Activated CD8-positive, alpha-beta T cell treated with anti-CD3 and anti-CD28 coated beads for 36 hours (primary cell): ENCODE results near the gene CD276. TPM values are rescaled to one million over a fixed set of nuclear protein-coding genes. Genes with fewer than 3 reads are reported as not detected.

ENCODE experiments used
- ATAC-seq: fragments of 200-7000 bp; cut with Tn5 transposase; one replicate; pipeline ENCODE4 v1.10.0; 2021; ENCODE audit warnings: mild to moderate bottlenecking, moderate library complexity
- CTCF ChIA-PET: fragments of 350-600 bp; sonication (Branson Sonifier 250); formaldehyde crosslinking; loops from one replicate; lab custom pipeline; 2021; ENCODE audit warnings: antibody characterized with exemption; lab: Charles Lee
- POLR2A ChIA-PET: fragments of 350-600 bp; sonication (Branson Sonifier 250); formaldehyde crosslinking; loops from one replicate; lab custom pipeline; 2021; ENCODE audit warnings: antibody characterized with exemption; lab: Charles Lee
- DNase-seq: peaks from one replicate; pipeline ENCODE4 v3.0.0-alpha.2; 2020
- H3K27ac Mint-ChIP-seq: one replicate; pipeline ENCODE4 v1.8.0; 2021; ENCODE audit warnings: mild to moderate bottlenecking, mixed read lengths
- H3K27me3 Mint-ChIP-seq: one replicate; pipeline ENCODE4 v1.8.0; 2021; ENCODE audit warnings: mixed read lengths
- H3K36me3 Mint-ChIP-seq: one replicate; pipeline ENCODE4 v1.8.0; 2021; ENCODE audit warnings: low read depth, mixed read lengths
- H3K4me1 Mint-ChIP-seq: one replicate; pipeline ENCODE4 v1.8.0; 2021; ENCODE audit warnings: low read depth, mixed read lengths
- H3K4me3 Mint-ChIP-seq: one replicate; pipeline ENCODE4 v1.8.0; 2021; ENCODE audit warnings: mild to moderate bottlenecking, moderate library complexity, mixed read lengths
- H3K9me3 Mint-ChIP-seq: one replicate; pipeline ENCODE4 v1.8.0; 2021; ENCODE audit warnings: mixed read lengths
- CTCF ChIP-seq: fragments of 200-600 bp; IDR thresholded peaks from one replicate; pipeline ENCODE4 v1.8.0; 2022; ENCODE audit warnings: antibody characterized with exemption, mild to moderate bottlenecking
- intact Hi-C: fragments of 100-400 bp; cut with micrococcal nuclease; formaldehyde crosslinking; loops from one replicate; pipeline ENCODE4 v1.10.0; 2022
- total RNA-seq, 2 experiments: library from RNA; stranded (reverse); gene quantifications; one replicate each; pipeline ENCODE4 v1.2.3, GENCODE V29; 2021

Gene CD276
- total RNA-seq, 2 experiments from 2014 or later = 0.31 to 0.45 TPM

GRCh38 chr15:73687351-73687750, 3.2 kb downstream of the CD276 start:
- POLR2A ChIA-PET = interaction anchor here (1.0 kb wide), 1 partner anchor 10 kb away, joined by 4 read pairs; no protein-coding TSS in a partner anchor
- Mint-ChIP-seq H3K9me3 (no peaks in the 10 kb centered on the region), H3K27me3 (peaks cover 41% of the 10 kb centered on the region), H3K4me3 (no peak overlapping the region), H3K4me1 (peaks cover 12% of the 10 kb centered on the region), H3K36me3 (no peaks in the 10 kb centered on the region), H3K27ac (no peak overlapping the region)
- no peak for TF ChIP-seq CTCF
- CTCF ChIA-PET = interaction anchor here (1.1 to 3.2 kb wide), 4 partner anchors 10 to 53 kb away, joined by 3 to 16 read pairs (median 10); no protein-coding TSS in a partner anchor
- intact Hi-C loops = no loop called here
- no peak for ATAC-seq
- no peak for DNase-seq

- Mint-ChIP-seq H3K4me3 (no peak overlapping the region), H3K27me3 (peaks cover 41% of the 10 kb centered on the region), H3K9me3 (no peaks in the 10 kb centered on the region), H3K4me1 (peaks cover 7% of the 10 kb centered on the region), H3K36me3 (no peaks in the 10 kb centered on the region), H3K27ac (no peak overlapping the region)
- POLR2A ChIA-PET = interaction anchor here (1.0 kb wide), 1 partner anchor 9 kb away, joined by 4 read pairs; no protein-coding TSS in a partner anchor
- DNase-seq (no peak), ATAC-seq (no peak)
- no peak for TF ChIP-seq CTCF
- CTCF ChIA-PET = interaction anchor here (1.2 to 1.9 kb wide), 2 partner anchors 15 to 52 kb away, joined by 4 to 8 read pairs; no protein-coding TSS in a partner anchor
- intact Hi-C loops = no loop called here
These were observed 4.3 kb downstream of the CD276 start for GRCh38 chr15:73688455-73688854.

DNA sequence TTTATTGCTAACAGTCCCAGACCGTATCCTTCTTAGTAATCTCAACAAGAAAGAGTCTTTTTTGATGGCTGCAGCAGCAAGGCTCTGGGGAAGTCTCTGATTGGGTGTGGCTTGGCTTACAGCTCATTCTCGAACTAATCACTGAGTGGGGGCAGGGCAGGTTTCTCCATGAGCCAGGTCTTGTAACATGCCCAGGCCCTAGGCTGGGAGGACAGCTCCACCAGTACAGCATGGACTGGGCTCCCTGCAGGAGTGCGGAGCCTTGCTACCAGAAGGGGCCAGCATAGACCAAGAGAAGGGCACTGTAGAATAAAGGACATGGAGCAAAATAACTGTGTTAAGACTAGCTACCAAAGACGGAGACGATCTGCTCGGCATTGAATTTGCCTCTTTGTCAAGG, 7.2 kb downstream of the CD276 start:
- no peak for TF ChIP-seq CTCF
- Mint-ChIP-seq H3K9me3 (no peaks in the 10 kb centered on the region), H3K36me3 (no peaks in the 10 kb centered on the region), H3K4me3 (no peak overlapping the region), H3K27me3 (peaks cover 42% of the 10 kb centered on the region), H3K27ac (no peak overlapping the region), H3K4me1 (peaks cover under 1% of the 10 kb centered on the region)
- no peak for ATAC-seq
- intact Hi-C loops = no loop called here
- no peak for DNase-seq
- POLR2A ChIA-PET = no interaction called here
- CTCF ChIA-PET = interaction anchor here (1.1 to 2.4 kb wide), 4 partner anchors 9 to 55 kb away, joined by 3 to 11 read pairs (median 8); no protein-coding TSS in a partner anchor

- intact Hi-C loops = no loop called here
- POLR2A ChIA-PET = interaction anchor here (0.8 kb wide), 1 partner anchor 11 kb away, joined by 3 read pairs; no protein-coding TSS in a partner anchor
- Mint-ChIP-seq H3K4me1 (peaks cover 17% of the 10 kb centered on the region), H3K27me3 (peaks cover 47% of the 10 kb centered on the region), H3K9me3 (no peaks in the 10 kb centered on the region), H3K4me3 (no peak overlapping the region), H3K27ac (no peak overlapping the region), H3K36me3 (no peaks in the 10 kb centered on the region)
- no peak for TF ChIP-seq CTCF
- CTCF ChIA-PET = interaction anchor here (1.0 to 8.5 kb wide), 4 partner anchors 10 to 59 kb away, joined by 4 to 165 read pairs (median 8); no protein-coding TSS in a partner anchor
- DNase-seq (no peak), ATAC-seq (no peak)
These were observed 10.2 kb downstream of the CD276 start for GRCh38 chr15:73694419-73694818.
